PFSK-1 (cell line): ENCODE measurements around the gene PTPN14.

Experiments
- FOXP2 ChIP-seq: optimal IDR thresholded peaks from 2 replicates; pipeline ENCODE3; 2011; ENCODE audit warnings: borderline replicate concordance, control low read depth, inconsistent platforms; ENCODE audit not compliant: insufficient read depth; ENCODE audit errors: extremely low read length, extremely low read depth
- POLR2AphosphoS5 ChIP-seq: IDR thresholded peaks from 2 replicates; pipeline ENCODE4 v1.6.1; 2012; ENCODE audit warnings: low read depth, mild to moderate bottlenecking, control low read depth, low read length, moderate library complexity
- SIN3A ChIP-seq: IDR thresholded peaks from 2 replicates; pipeline ENCODE4 v1.6.1; 2012; ENCODE audit warnings: mild to moderate bottlenecking, low read length, moderate library complexity, borderline replicate concordance; ENCODE audit not compliant: insufficient read depth
- TAF1 ChIP-seq: IDR thresholded peaks from 2 replicates; pipeline ENCODE4 v1.6.1; 2012; ENCODE audit warnings: low read length, control low read depth, borderline replicate concordance; ENCODE audit not compliant: insufficient read depth
- TF ChIP-seq, protein P1 (sequence below), 2 experiments: IDR thresholded peaks; 2 replicates each; pipeline versions ENCODE4 v1.6.1 to v1.8.0; 2011 to 2012; ENCODE audit warnings: low read depth in 2 of 2, low read length in 2 of 2, control low read depth in 1 of 2, inconsistent platforms in 1 of 2, mild to moderate bottlenecking in 1 of 2, moderate library complexity in 1 of 2; ENCODE audit not compliant: insufficient read depth in 1 of 2

The PTPN14 gene

GRCh38 chr1:214441119-214441518, 110.3 kb downstream of the PTPN14 start:
- no peak for TF ChIP-seq SIN3A
- no peak for TF ChIP-seq TAF1
- no peak for TF ChIP-seq FOXP2
- TF ChIP-seq, protein P1, sequence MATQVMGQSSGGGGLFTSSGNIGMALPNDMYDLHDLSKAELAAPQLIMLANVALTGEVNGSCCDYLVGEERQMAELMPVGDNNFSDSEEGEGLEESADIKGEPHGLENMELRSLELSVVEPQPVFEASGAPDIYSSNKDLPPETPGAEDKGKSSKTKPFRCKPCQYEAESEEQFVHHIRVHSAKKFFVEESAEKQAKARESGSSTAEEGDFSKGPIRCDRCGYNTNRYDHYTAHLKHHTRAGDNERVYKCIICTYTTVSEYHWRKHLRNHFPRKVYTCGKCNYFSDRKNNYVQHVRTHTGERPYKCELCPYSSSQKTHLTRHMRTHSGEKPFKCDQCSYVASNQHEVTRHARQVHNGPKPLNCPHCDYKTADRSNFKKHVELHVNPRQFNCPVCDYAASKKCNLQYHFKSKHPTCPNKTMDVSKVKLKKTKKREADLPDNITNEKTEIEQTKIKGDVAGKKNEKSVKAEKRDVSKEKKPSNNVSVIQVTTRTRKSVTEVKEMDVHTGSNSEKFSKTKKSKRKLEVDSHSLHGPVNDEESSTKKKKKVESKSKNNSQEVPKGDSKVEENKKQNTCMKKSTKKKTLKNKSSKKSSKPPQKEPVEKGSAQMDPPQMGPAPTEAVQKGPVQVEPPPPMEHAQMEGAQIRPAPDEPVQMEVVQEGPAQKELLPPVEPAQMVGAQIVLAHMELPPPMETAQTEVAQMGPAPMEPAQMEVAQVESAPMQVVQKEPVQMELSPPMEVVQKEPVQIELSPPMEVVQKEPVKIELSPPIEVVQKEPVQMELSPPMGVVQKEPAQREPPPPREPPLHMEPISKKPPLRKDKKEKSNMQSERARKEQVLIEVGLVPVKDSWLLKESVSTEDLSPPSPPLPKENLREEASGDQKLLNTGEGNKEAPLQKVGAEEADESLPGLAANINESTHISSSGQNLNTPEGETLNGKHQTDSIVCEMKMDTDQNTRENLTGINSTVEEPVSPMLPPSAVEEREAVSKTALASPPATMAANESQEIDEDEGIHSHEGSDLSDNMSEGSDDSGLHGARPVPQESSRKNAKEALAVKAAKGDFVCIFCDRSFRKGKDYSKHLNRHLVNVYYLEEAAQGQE (IDR thresholded peaks at IDR 0.05; ENCODE audit: insufficient read depth in 1 of 2, low read depth in 2 of 2, low read length in 2 of 2), result no peak

- TF ChIP-seq FOXP2 (no peak), SIN3A (no peak), POLR2AphosphoS5 (no peak), TAF1 (no peak)
- TF ChIP-seq, protein P1 (IDR thresholded peaks at IDR 0.05; ENCODE audit: insufficient read depth in 1 of 2, low read depth in 2 of 2, low read length in 2 of 2), result no peak
These were observed 111.0 kb downstream of the PTPN14 start for GRCh38 chr1:214440219-214440965.

DNA sequence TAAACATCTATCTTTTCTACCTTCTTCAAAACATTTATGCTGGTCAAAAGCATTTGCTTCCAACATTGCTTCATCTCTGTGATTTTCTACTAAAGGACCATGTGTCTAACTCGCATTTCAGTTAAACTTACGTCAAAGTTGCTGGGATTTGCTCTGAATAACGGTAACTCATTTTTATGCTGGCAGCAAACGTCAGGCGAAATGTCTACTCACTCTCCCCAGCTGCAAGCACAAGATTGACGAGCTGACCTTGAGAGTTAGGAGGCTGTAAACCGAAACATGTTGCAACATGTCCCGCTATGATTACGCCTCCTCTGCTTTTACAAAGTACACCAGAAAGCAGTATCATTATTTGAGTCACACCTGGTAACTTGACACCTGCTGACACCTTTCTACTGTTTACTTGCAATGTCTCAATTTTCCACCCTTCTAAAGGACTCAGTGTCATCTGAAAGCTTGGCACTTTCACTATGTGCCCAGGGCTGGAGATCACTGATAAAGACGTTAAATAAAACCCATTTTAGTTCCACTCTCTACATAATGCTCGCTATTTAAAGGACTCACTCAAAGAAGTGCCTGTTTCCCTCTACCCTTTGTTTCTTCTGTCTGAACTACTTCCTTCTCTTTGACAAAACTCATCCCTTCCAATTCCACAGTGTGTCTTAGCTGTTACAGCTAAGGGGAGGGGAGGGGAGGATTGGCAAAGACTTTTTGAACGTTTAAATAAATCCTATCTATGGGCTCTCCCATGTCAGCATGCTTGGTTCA, 111.9 kb downstream of the PTPN14 start:
- TF ChIP-seq POLR2AphosphoS5 (no peak), FOXP2 (no peak)
- TF ChIP-seq, protein P1 (IDR thresholded peaks at IDR 0.05; ENCODE audit: insufficient read depth in 1 of 2, low read depth in 2 of 2, low read length in 2 of 2), result no peak

- TF ChIP-seq TAF1 (no peak), SIN3A (no peak), FOXP2 (no peak), POLR2AphosphoS5 (no peak)
- TF ChIP-seq, protein P1 (IDR thresholded peaks at IDR 0.05; ENCODE audit: insufficient read depth in 1 of 2, low read depth in 2 of 2, low read length in 2 of 2), result no peak
These were observed 112.9 kb downstream of the PTPN14 start for GRCh38 chr1:214438530-214438929.
